RWPE1 (cell line): ENCODE measurements around the gene XRCC5.

Experiments
- CTCF ChIA-PET: fragments of 350-600 bp; sonication (Branson Sonifier 250); formaldehyde crosslinking; extraction: SDS; loops from one replicate; lab custom pipeline; 2021; lab: Yijun Ruan, JAX
- POLR2A ChIA-PET: fragments of 400-600 bp; formaldehyde crosslinking; extraction: SDS; loops from one replicate; lab custom pipeline; 2020; ENCODE audit warnings: antibody characterized with exemption; ENCODE audit not compliant: low non-redundant PET; lab: Yijun Ruan, JAX
- DNase-seq: peaks from one replicate; pipeline ENCODE4 v3.0.0; 2012; ENCODE audit warnings: low spot score
- H3K27ac ChIP-seq: fragments of 450-650 bp; 2 replicates; pipeline ENCODE4 v1.5.1; 2017
- TF ChIP-seq, protein P1 (sequence below): fragments of 450-650 bp; conservative IDR thresholded peaks from 2 replicates; pipeline ENCODE4 v1.5.1; 2017; ENCODE audit warnings: low read depth, mild to moderate bottlenecking

Gene XRCC5

DNA sequence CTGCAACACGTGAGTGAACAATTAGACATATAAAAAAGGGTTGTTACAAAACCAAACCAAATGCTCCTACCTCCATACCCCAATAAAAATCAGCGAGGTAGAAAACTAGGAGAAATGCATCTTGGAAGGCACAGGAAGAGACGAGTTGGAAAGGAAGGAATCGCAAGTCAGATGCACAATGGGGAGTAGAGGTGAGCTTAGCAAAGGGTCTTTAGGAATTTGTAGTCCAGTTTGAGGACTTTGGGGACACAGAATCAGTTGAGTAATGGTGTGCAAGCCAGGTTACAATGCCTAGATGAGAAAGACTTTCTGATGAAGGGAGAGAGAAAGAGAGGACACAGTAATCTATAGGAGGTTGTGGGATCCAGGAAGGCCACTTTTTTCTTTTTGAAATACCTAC is 35.7 kb downstream of the XRCC5 start:
- ChIA-PET CTCF (no interaction called here), POLR2A (no interaction called here)
- no peak for DNase-seq
- H3K27ac ChIP-seq, result no peak overlapping the region
- TF ChIP-seq, protein P1, sequence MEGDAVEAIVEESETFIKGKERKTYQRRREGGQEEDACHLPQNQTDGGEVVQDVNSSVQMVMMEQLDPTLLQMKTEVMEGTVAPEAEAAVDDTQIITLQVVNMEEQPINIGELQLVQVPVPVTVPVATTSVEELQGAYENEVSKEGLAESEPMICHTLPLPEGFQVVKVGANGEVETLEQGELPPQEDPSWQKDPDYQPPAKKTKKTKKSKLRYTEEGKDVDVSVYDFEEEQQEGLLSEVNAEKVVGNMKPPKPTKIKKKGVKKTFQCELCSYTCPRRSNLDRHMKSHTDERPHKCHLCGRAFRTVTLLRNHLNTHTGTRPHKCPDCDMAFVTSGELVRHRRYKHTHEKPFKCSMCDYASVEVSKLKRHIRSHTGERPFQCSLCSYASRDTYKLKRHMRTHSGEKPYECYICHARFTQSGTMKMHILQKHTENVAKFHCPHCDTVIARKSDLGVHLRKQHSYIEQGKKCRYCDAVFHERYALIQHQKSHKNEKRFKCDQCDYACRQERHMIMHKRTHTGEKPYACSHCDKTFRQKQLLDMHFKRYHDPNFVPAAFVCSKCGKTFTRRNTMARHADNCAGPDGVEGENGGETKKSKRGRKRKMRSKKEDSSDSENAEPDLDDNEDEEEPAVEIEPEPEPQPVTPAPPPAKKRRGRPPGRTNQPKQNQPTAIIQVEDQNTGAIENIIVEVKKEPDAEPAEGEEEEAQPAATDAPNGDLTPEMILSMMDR, result no peak

DNA sequence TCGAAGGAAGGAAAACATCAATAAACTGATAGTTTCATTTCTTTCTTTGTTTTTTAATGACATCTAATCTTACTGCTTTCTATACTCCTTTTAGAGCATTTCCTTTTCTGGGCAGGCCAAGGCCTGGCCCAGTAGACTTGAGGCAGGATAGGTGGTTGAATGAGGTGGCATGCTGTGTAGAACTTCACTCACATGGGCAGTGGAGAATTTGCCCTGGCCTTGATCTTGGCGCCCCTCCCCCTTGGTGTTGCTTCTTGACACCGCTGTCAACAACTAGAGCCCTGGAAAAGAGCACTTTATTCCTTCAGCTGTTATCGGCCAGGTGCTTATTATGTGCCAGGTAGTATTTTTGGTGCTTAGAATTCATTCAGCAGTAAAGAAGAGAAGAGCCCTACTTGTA is 37.4 kb downstream of the XRCC5 start:
- DNase-seq, result no peak
- no peak overlapping the region for H3K27ac ChIP-seq
- CTCF ChIA-PET, result interaction anchor here (0.5 kb wide), 2 partner anchors 32 to 828 kb away, joined by 3 read pairs; no protein-coding TSS in a partner anchor
- TF ChIP-seq, protein P1, result no peak
- POLR2A ChIA-PET, result no interaction called here

DNA sequence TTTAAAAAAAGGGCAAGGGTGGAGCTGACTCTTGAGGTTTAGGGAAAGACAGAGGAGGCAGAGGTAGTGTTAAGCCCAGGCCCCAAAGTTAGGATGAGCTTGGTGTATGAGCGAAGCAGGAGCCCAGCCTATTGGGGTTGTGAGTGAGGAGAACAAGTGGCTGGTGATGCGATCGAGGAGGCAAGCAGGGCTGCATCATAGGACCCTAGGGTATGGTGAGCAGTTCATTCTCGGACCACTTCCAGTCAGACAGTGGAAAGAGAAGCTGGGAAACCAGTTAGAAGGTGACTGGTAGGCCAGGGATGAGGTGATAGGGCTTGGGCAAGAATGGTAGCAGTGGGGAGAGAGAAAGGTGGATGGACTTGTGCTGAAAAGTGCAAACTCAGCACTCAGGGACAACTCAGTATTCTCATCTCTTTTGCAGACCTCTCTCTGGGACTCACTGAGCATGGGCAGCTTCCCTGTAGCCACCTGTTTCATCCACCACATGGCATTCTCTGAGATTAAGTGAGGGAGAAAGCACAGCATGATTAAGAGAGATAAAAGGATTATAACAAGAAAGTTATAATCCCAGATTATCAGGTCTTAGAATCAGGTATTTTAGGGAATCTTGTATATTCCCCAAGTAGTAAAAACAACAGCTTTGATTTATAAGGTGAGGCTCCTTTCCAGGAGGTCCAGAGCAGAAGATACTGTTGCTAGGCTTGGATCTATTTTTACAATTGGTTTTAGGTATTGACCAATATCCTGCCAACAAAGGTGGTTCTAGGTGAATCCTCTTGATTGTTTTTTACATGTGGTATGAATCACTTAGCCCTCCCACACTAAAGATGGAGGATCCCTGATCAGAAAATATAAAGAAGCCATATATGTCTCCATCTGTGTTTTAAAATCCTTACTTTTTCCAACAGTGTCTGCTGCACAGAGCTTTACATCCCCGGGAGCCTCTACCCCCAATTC is 38.3 kb downstream of the XRCC5 start:
- TF ChIP-seq, protein P1, result no peak
- CTCF ChIA-PET, result no interaction called here
- DNase-seq, result no peak
- no peak overlapping the region for H3K27ac ChIP-seq
- POLR2A ChIA-PET, result no interaction called here

DNA sequence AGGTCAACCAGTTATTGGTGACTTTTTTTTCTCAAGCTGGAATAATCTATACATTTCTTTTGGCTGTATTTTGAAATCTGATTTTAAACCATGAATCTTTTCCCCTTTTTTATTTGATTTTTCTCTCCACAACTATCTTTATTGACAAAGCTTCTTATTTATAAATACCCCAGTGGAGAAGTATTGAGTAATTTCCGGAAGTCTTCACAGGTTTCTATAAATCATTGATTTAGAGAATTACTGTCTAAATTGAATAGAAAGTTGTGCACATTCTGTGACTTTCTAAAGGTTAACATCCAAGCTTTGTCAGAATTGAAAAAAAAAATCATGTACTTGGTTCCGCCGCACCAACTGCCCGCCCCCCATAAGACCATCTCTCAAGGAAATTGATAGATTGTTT is 39.8 kb downstream of the XRCC5 start:
- TF ChIP-seq, protein P1, result no peak
- ChIA-PET CTCF (no interaction called here), POLR2A (no interaction called here)
- H3K27ac ChIP-seq, result no peak overlapping the region
- no peak for DNase-seq

DNA sequence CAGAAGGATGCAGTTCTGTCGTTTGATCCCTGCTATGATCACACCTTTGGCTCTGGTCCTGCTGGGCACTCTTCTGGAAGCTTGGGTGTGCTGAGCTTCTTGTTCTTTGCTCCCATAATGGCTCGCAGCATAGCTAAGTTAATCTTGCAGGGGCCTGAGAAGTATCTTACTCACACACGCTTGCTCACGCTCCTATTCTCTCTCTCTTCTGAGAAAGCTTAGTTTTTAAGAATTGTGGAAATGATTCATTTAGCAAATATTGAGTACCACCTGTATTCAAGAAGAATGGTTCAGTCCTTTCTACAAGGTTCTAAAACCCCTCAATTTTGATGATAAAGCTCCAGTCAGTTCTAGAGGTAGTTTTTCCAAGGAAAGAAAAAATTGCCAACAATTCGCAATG is 40.6 kb downstream of the XRCC5 start:
- POLR2A ChIA-PET, result no interaction called here
- H3K27ac ChIP-seq, result no peak overlapping the region
- peak; percentile 3 for DNase-seq
- CTCF ChIA-PET, result interaction anchor here (0.6 kb wide), 1 partner anchor 1179 kb away, joined by 3 read pairs; no protein-coding TSS in a partner anchor
- TF ChIP-seq, protein P1, result no peak

DNA sequence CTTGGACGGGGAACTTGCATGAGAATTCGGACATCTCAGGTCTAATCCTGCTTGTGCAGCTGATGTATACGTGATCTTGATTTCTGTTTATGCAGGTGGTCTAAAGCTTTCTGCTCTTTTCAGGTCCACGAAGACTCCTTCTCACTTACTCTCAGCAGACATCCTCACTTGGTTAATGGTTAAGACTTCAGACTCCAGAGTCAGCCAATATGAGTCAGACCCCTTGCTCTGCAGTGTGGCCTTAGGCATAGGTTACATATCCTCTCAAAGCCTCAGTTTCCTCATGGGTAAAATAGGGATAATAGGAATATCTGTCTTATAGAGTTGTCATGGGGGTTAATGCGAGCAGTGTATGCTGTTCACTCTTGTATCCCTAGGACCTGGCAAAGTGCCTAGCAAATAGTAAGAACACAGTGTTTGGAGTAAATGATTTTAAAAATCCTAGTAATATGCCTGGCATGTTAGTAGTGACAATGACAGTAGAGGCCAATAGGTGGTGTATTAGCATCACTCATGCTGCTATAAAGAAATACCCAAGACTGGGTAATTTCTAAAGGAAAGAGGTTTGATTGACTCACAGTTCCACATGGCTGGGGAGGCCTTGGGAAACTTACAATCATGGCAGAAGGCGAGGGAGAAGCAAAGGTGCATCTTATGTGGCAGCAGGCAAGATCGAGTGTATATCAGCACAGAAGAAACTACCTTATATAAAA is 42.3 kb downstream of the XRCC5 start:
- DNase-seq, result no peak

More for the DNA sequence above, 42.3 kb downstream of the XRCC5 start:
- TF ChIP-seq, protein P1, result no peak
- no peak overlapping the region for H3K27ac ChIP-seq
- ChIA-PET POLR2A (no interaction called here), CTCF (interaction anchor here (0.6 kb wide), 1 partner anchor 251 kb away, joined by 3 read pairs; no protein-coding TSS in a partner anchor)
